DOHH2 (cell line): ENCODE results near the gene COL5A2.

Experiments
- H3F3A ChIP-seq: fragments of 200-600 bp; sonication (generic), shearing (Covaris generic); 2 replicates; pipeline ENCODE4 v1.6.0; 2016; ENCODE audit warnings: antibody characterized with exemption, mild to moderate bottlenecking; ENCODE audit not compliant: control insufficient read depth, insufficient read depth
- H3K27ac ChIP-seq: fragments of 200-600 bp; sonication (generic); 2 replicates; pipeline ENCODE4 v1.5.1; 2014; ENCODE audit warnings: low read depth, mild to moderate bottlenecking, low read length, moderate library complexity
- H3K27me3 ChIP-seq: fragments of 200-600 bp; sonication (generic); 2 replicates; pipeline ENCODE4 v1.6.1; 2014; ENCODE audit warnings: mild to moderate bottlenecking, low read length, mixed read lengths; ENCODE audit not compliant: control insufficient read depth
- H3K36me3 ChIP-seq: fragments of 200-600 bp; sonication (generic); 2 replicates; pipeline ENCODE4 v1.6.1; 2014; ENCODE audit warnings: mild to moderate bottlenecking, low read length, moderate library complexity, mixed read lengths; ENCODE audit not compliant: control insufficient read depth
- H3K4me1 ChIP-seq: fragments of 200-600 bp; sonication (generic); 2 replicates; pipeline ENCODE4 v1.6.1; 2014; ENCODE audit warnings: mild to moderate bottlenecking, low read length, mixed read lengths; ENCODE audit not compliant: control insufficient read depth
- H3K4me2 ChIP-seq: fragments of 200-600 bp; sonication (generic); 2 replicates; pipeline ENCODE4 v1.6.0; 2014; ENCODE audit warnings: mild to moderate bottlenecking, low read length, moderate library complexity
- H3K4me3 ChIP-seq: fragments of 200-600 bp; sonication (generic); 2 replicates; pipeline ENCODE4 v1.5.1; 2014; ENCODE audit warnings: mild to moderate bottlenecking, low read length, mixed read lengths
- H3K79me2 ChIP-seq: fragments of 200-600 bp; sonication (generic); 2 replicates; pipeline ENCODE4 v1.6.1; 2014; ENCODE audit warnings: mild to moderate bottlenecking, low read length, mixed read lengths; ENCODE audit not compliant: control insufficient read depth
- H3K9me2 ChIP-seq: fragments of 200-600 bp; sonication (generic); replicated peaks from 2 replicates; pipeline ENCODE4 v1.6.1; 2014; ENCODE audit warnings: mild to moderate bottlenecking, low read length, mixed read lengths; ENCODE audit not compliant: control insufficient read depth
- H3K9me3 ChIP-seq: fragments of 200-600 bp; sonication (generic); 2 replicates; pipeline ENCODE4 v1.6.1; 2014; ENCODE audit warnings: antibody characterized with exemption, low read length, mixed read lengths; ENCODE audit not compliant: control insufficient read depth, insufficient read depth
- H4K20me1 ChIP-seq: fragments of 200-600 bp; sonication (generic); 2 replicates; pipeline ENCODE4 v1.6.0; 2014; ENCODE audit warnings: low read depth, mild to moderate bottlenecking, antibody characterized with exemption, low read length, moderate library complexity; ENCODE audit not compliant: control insufficient read depth, insufficient read depth
- CTCF ChIP-seq: fragments of 200-600 bp; sonication (generic); IDR thresholded peaks from one replicate; pipeline ENCODE4 v1.5.1; 2014; ENCODE audit warnings: antibody characterized with exemption, mild to moderate bottlenecking, low read depth, low read length; ENCODE audit not compliant: poor library complexity, severe bottlenecking
- EZH2phosphoT487 ChIP-seq: fragments of 200-600 bp; sonication (generic); IDR thresholded peaks from 2 replicates; pipeline ENCODE4 v1.6.1; 2017; ENCODE audit warnings: borderline replicate concordance, mild to moderate bottlenecking, antibody characterized with exemption, low read length, moderate library complexity, mixed read lengths

COL5A2 gene

GRCh38 chr2:189179570-189179950, at the start of gene COL5A2:
Gene COL5A2, minus strand, starts transcription at chr2:189179761. Its CDS starts 157 bp downstream, at chr2:189179604.
- TF ChIP-seq CTCF (no peak), EZH2phosphoT487 (no peak)
- no peaks in the 10 kb centered on the region for H3K4me1 ChIP-seq
- no peaks in the 10 kb centered on the region for H3K36me3 ChIP-seq
- no peaks in the 10 kb centered on the region for H3K9me3 ChIP-seq
- no peaks in the 10 kb centered on the region for H3F3A ChIP-seq
- H3K27ac ChIP-seq = no peak within 1 kb of the TSS
- no peaks in the 10 kb centered on the region for H3K79me2 ChIP-seq
- H3K9me2 ChIP-seq = no peaks in the 10 kb centered on the region
- no peak within 1 kb of the TSS for H3K4me3 ChIP-seq
- no peaks in the 10 kb centered on the region for H4K20me1 ChIP-seq
- no peak within 1 kb of the TSS for H3K4me2 ChIP-seq
- no peaks in the 10 kb centered on the region for H3K27me3 ChIP-seq

GRCh38 chr2:189226017-189226416, 46.5 kb upstream of the COL5A2 start:
- no peaks in the 10 kb centered on the region for H4K20me1 ChIP-seq
- no peak overlapping the region for H3K4me3 ChIP-seq
- TF ChIP-seq EZH2phosphoT487 = no peak
- TF ChIP-seq CTCF = no peak
- H3K27me3 ChIP-seq = no peaks in the 10 kb centered on the region
- H3K9me2 ChIP-seq = no peaks in the 10 kb centered on the region
- H3K27ac ChIP-seq = no peak overlapping the region
- no peak overlapping the region for H3K4me2 ChIP-seq
- H3K9me3 ChIP-seq = no peaks in the 10 kb centered on the region
- no peaks in the 10 kb centered on the region for H3K36me3 ChIP-seq
- H3K4me1 ChIP-seq = no peaks in the 10 kb centered on the region
- no peaks in the 10 kb centered on the region for H3K79me2 ChIP-seq
- H3F3A ChIP-seq = no peaks in the 10 kb centered on the region

GRCh38 chr2:189225032-189225431, 45.5 kb upstream of the COL5A2 start:
- Histone ChIP-seq H3F3A (no peaks in the 10 kb centered on the region), H3K36me3 (no peaks in the 10 kb centered on the region), H4K20me1 (no peaks in the 10 kb centered on the region), H3K27ac (no peak overlapping the region), H3K4me3 (no peak overlapping the region), H3K4me1 (no peaks in the 10 kb centered on the region), H3K27me3 (no peaks in the 10 kb centered on the region), H3K9me3 (no peaks in the 10 kb centered on the region), H3K79me2 (no peaks in the 10 kb centered on the region), H3K4me2 (no peak overlapping the region), H3K9me2 (no peaks in the 10 kb centered on the region)
- TF ChIP-seq EZH2phosphoT487 (no peak), CTCF (no peak)
